GF-D8 (cell line): ENCODE measurements around the gene DGKE.
A peak's percentile ranks its signal among the peaks of the same experiment; 100 is the strongest.

Source experiments
- DNase-seq: peaks from one replicate; lab custom pipeline; 2025; lab: John Stamatoyannopoulos, UW

DGKE gene

GRCh38 chr17:56833809-56834379, at the start of gene DGKE, which contains the start of gene C17orf67:
TSS of gene DGKE (plus strand) at chr17:56834151. CDS start at chr17:56834796, 645 bp downstream.
TSS of gene C17orf67 (minus strand) at chr17:56833920. CDS start at chr17:56815810, 18,110 bp downstream.
- DNase-seq, result peak; percentile 93

GRCh38 chr17:56785405-56785804, 48.5 kb upstream of the DGKE start:
- DNase-seq, result no peak

- no peak for DNase-seq
Measured at GRCh38 chr17:56785997-56786680, 47.8 kb upstream of the DGKE start.

- peak; percentile 70 for DNase-seq
Measured at GRCh38 chr17:56786989-56787482, 46.9 kb upstream of the DGKE start.

- no peak for DNase-seq
Measured at GRCh38 chr17:56792267-56792666, 41.7 kb upstream of the DGKE start.

GRCh38 chr17:56793531-56793930, 40.4 kb upstream of the DGKE start:
- DNase-seq, result no peak

GRCh38 chr17:56793957-56794356, 40.0 kb upstream of the DGKE start:
- DNase-seq, result no peak

GRCh38 chr17:56795221-56795865, 38.6 kb upstream of the DGKE start:
- DNase-seq, result no peak

GRCh38 chr17:56796536-56796935, 37.4 kb upstream of the DGKE start:
- DNase-seq, result no peak

GRCh38 chr17:56798916-56799315, 35.0 kb upstream of the DGKE start:
- DNase-seq, result no peak

- no peak for DNase-seq
Measured at GRCh38 chr17:56801459-56802178, 32.3 kb upstream of the DGKE start.

GRCh38 chr17:56803071-56803470, 30.9 kb upstream of the DGKE start:
- no peak for DNase-seq

GRCh38 chr17:56804454-56804853, 29.5 kb upstream of the DGKE start:
- no peak for DNase-seq

GRCh38 chr17:56806949-56807348, 27.0 kb upstream of the DGKE start:
- no peak for DNase-seq

- DNase-seq, result no peak
Measured at GRCh38 chr17:56807723-56808122, 26.2 kb upstream of the DGKE start.

- DNase-seq, result no peak
Measured at GRCh38 chr17:56808503-56808902, 25.4 kb upstream of the DGKE start.

GRCh38 chr17:56809106-56809819, 24.7 kb upstream of the DGKE start:
- no peak for DNase-seq

- DNase-seq, result no peak
Measured at GRCh38 chr17:56809820-56810179, 24.2 kb upstream of the DGKE start.

- DNase-seq, result no peak
Measured at GRCh38 chr17:56810343-56810742, 23.6 kb upstream of the DGKE start.

GRCh38 chr17:56810891-56811775, 22.8 kb upstream of the DGKE start:
- DNase-seq, result no peak

- no peak for DNase-seq
Measured at GRCh38 chr17:56812901-56813388, 21.0 kb upstream of the DGKE start.
